HG02678 (cell line): ENCODE data around the gene FAM98B.

ENCODE experiments used
- ATAC-seq: cut with Tn5 transposase; IDR thresholded peaks from one replicate; pipeline ENCODE4 v1.9.1; 2021; ENCODE audit warnings: mild to moderate bottlenecking, moderate library complexity; ENCODE audit not compliant: unreplicated experiment

Gene FAM98B

GRCh38 chr15:38534691-38535090, 80.8 kb downstream of the FAM98B start:
- ATAC-seq, result no peak

GRCh38 chr15:38535491-38536200, 81.7 kb downstream of the FAM98B start:
- ATAC-seq, result no peak

- no peak for ATAC-seq
Measured at GRCh38 chr15:38536201-38536676, 82.3 kb downstream of the FAM98B start.
